HG02798 (cell line): Measurements from ENCODE around the gene PDS5B.

Source experiments
- ATAC-seq: cut with Tn5 transposase; IDR thresholded peaks from one replicate; pipeline ENCODE4 v1.9.1; 2021; ENCODE audit warnings: mild to moderate bottlenecking; ENCODE audit not compliant: unreplicated experiment, poor library complexity

The PDS5B gene

DNA sequence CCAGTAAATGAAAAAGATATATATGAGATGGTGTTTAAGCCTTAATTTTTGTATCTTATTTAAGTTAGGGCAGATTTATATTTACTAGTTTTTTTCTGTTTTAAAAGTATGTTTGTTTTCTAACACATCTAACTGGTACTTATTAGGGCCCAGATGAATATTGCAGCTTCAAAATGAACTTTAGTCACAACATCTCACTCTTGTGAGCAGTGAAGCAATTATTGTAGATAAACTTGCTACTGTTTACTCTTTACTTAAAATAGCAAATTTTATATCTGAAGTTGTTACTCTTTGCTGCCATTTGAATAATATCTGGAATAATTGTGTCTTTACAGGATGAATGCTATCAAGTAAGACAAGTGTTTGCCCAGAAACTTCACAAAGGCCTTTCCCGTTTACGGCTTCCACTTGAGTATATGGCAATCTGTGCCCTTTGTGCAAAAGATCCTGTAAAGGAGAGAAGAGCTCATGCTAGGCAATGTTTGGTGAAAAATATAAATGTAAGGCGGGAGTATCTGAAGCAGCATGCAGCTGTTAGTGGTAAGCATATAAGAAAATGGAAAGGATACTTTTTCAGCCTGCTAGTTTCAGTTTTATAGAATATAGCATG is 166.8 kb downstream of the PDS5B start:
- no peak for ATAC-seq

DNA sequence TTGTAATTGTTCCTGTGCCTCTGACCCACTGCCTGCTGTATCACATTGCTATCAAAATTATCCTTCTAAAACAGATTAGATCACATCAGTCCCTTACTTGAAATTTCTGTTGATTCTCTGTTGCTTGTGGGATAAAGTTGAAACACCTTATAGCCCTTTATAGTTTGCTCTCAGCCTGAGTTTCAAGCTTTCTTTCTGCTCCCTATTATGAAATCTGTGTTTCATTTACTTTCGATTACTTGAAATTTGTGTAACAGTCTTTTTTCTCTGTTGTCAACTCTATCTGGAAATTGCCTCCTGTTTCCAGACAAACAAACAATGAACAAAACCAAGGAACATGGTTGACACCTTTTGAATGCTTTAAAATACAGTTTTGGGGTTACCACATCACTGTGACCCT is 167.9 kb downstream of the PDS5B start:
- ATAC-seq = no peak

- ATAC-seq = no peak
These were observed 172.9 kb downstream of the PDS5B start for GRCh38 chr13:32759152-32759551.

DNA sequence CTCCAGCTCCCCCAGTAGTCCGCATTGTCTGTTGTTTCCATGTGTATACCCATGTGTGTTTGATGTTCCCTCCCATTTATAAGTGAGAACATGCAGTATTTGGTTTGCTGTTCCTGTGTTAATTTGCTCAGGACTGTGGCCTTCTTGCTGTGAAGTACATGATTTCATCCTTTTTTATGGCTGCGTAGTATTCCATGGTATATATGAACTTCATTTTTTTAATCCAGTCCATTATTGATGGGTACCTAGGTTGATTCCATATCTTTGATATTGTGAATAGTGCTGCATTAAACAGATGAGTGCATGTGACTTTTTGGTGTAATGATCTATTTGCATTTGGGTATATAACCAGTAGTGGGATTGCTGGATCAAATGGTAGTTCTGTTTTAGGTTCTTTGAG is 175.2 kb downstream of the PDS5B start:
- ATAC-seq = no peak

GRCh38 chr13:32779119-32779518 is 192.9 kb downstream of the PDS5B start:
- no peak for ATAC-seq

GRCh38 chr13:32781906-32782305 is 195.7 kb downstream of the PDS5B start:
- no peak for ATAC-seq

GRCh38 chr13:32783067-32783466 is 196.8 kb downstream of the PDS5B start:
- no peak for ATAC-seq

- no peak for ATAC-seq
These were observed 204.5 kb downstream of the PDS5B start for GRCh38 chr13:32790731-32791130.

DNA sequence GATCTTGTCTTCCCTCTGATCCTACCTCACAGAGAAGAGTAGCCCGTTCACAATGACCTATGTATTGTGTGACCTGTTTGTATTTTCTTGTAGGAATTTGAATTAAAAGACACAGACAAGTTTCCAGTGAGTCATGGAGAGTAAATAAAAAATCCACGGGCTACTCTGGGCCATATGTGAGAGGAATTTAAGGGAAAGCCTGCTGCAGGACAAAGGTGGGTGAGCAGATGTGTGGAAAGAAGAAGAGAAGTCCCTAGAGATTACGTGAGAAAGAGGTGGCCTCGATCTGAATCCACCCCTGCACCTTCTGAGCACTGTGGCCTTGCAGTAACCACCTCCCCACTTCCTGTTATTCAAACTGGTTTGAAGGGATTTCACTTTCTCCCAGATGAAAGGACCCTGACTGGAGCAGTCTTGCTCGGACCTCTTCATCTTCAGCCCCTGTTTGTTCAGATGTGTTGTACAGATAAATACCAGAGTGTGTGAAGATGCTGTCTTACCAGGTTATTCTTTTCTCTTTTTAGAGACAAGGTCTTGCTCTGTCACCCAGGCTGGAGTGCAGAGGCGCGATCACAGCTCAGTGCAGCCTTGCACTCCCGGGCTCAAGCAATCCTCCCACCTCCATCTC is 205.4 kb downstream of the PDS5B start:
- peak; percentile 88 for ATAC-seq

GRCh38 chr13:32796754-32797153 is 210.5 kb downstream of the PDS5B start:
- ATAC-seq = no peak

- ATAC-seq = no peak
These were observed 215.9 kb downstream of the PDS5B start for GRCh38 chr13:32802159-32802558.

DNA sequence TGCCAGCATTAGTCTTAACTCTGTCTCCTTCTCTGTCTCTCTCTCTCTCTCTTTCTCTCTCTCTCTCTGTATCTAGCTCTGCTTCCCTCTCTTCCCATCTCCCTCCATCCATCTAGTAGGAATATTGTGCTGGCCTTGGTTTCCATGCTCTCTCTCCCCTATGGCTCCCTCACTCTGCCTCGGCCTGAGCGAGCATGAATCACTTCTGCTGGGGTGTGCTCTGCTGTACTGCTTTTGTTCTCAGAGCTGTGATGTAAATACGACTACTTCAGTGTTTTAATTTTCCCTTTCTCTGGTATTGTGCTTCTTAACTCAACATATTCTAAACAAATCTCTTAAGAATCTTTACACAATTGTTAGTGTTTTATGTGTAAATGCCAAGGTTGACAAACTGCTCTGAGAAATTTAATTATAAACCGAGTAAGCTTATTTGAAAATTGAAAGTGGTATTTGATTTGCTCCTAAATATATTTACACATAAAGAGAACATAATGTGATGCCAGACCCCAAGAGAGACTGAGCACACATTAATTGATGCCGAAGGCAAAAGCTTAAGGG is 218.5 kb downstream of the PDS5B start:
- ATAC-seq = no peak

GRCh38 chr13:32811297-32811800 is 225.1 kb downstream of the PDS5B start:
- peak; percentile 81 for ATAC-seq

DNA sequence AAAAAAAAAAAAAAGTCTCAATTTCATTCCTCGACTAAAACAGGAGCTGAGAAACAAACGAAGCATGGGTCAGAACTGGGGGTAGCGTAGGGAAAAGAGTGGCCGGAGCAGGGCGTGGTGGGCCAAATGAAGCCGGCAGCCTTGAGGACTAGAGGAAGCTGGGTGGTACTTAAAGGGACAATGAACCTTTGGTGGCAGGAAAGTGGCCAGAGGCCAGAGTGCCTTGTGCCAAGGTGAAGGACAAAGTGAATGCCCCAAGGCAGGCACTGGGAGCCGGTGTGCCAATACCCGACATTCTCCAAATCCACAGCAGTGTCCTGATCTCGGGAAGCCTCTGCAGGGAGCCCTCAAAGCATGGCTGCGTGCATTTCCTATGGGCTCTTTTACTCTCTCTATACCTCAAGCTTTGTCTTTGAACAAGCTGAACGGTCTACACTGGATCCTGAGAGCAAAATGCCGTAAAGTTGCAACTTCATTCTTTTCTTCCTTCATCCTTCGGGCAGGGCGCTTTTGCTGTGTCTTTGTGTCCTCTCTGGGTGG is 235.0 kb downstream of the PDS5B start:
- no peak for ATAC-seq

GRCh38 chr13:32822771-32823170 is 236.5 kb downstream of the PDS5B start:
- ATAC-seq = no peak

DNA sequence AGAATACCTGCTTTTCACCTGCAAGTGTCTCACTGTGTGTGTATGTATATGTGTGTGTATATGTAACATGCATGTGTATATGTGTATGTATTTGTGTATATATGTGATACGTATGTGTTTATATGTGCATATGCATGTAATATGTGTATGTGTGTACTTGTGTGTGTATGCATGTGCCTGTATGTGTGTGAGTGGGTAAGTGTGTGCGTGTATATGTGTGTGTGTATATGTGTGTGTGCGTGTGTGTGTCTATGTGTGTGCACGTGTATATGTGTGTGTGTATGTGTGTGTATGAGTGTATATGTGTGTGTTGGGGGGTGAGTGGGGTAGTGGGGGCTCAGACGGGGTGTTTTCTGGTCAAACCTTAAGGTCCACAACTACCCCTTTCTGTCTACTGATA is 237.3 kb downstream of the PDS5B start:
- no peak for ATAC-seq

- no peak for ATAC-seq
These were observed 237.8 kb downstream of the PDS5B start for GRCh38 chr13:32824061-32824460.

DNA sequence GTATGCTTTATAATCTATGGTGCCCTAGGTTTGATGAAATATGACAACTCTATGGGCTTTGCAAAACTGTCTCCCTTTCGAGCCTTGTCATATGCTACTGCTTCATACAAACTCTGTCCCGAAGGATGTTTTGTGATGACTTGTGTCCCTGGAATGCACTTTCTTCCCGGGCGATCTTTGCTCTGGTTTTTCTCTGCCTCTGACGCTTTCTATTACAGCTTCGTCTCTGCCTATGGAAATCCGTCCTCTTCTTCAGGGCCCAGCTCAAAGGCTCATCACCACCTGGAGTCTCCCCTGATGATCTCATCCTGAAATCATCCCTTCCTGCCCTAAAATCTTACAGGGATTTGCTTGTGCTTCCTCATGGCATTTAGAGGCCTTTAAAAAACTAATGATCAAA is 238.4 kb downstream of the PDS5B start:
- no peak for ATAC-seq

DNA sequence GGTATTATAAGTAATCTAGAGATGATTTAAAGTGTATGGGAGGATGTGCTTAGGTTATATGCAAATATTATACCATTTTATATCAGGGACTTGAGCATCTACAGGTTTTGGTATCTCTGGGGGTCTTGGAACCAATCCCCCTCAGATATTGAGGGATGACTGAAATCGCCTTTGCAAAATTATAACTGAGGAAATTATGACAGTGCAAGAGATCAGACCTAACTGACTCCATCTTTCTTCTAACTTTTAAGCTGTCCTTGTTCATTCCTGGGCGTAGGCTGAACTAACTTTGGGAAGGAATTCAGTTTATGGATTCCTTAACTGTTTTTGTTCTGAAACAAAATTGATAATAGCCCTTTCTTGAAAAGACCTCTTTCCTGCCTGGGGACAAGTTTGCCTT is 239.2 kb downstream of the PDS5B start:
- ATAC-seq = no peak

DNA sequence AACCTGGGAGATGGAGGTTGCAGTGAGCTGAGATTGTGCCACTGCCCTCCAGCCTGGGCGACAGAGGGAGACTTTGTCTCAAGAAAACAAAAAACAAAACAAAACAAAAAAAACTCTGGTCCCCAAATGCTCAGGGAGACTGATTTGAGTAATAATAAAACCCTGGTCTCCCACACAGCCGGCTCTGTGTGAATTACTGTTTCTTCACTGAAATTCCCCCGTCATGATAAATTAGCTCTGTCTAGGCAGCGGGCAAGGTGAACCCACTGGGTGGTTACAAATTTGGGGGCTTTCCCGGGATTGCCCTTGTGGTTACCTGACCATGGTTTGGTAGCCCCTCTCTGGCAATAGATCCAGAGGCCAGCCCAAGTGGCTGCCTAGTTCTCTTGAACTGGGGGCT is 240.1 kb downstream of the PDS5B start:
- peak; percentile 41 for ATAC-seq
